HG02970 (cell line): ENCODE measurements around the gene SYNDIG1.

Source experiments
- ATAC-seq: cut with Tn5 transposase; IDR thresholded peaks from one replicate; pipeline ENCODE4 v1.9.1; 2021; ENCODE audit warnings: mild to moderate bottlenecking, moderate library complexity, moderate number of reproducible peaks; ENCODE audit not compliant: unreplicated experiment, low FRiP score

SYNDIG1 gene

GRCh38 chr20:24580855-24581254, 111.4 kb downstream of the SYNDIG1 start:
- no peak for ATAC-seq

GRCh38 chr20:24581443-24582170, 112.2 kb downstream of the SYNDIG1 start:
- ATAC-seq: no peak

- ATAC-seq: no peak
Observed at GRCh38 chr20:24582373-24583168, 113.1 kb downstream of the SYNDIG1 start.

- no peak for ATAC-seq
Observed at GRCh38 chr20:24583169-24583792, 113.9 kb downstream of the SYNDIG1 start.

- ATAC-seq: no peak
Observed at GRCh38 chr20:24584078-24584477, 114.6 kb downstream of the SYNDIG1 start.

GRCh38 chr20:24584538-24585356, 115.3 kb downstream of the SYNDIG1 start:
- no peak for ATAC-seq

GRCh38 chr20:24585796-24586522, 116.5 kb downstream of the SYNDIG1 start:
- ATAC-seq: no peak

- ATAC-seq: no peak
Observed at GRCh38 chr20:24586523-24586840, 117.1 kb downstream of the SYNDIG1 start.

- ATAC-seq: no peak
Observed at GRCh38 chr20:24587384-24588046, 118.1 kb downstream of the SYNDIG1 start.

- no peak for ATAC-seq
Observed at GRCh38 chr20:24588047-24588635, 118.7 kb downstream of the SYNDIG1 start.

GRCh38 chr20:24588725-24589340, 119.4 kb downstream of the SYNDIG1 start:
- no peak for ATAC-seq

- no peak for ATAC-seq
Observed at GRCh38 chr20:24589381-24589780, 120.0 kb downstream of the SYNDIG1 start.

GRCh38 chr20:24589815-24590177, 120.4 kb downstream of the SYNDIG1 start:
- no peak for ATAC-seq

- ATAC-seq: no peak
Observed at GRCh38 chr20:24590178-24590982, 121.0 kb downstream of the SYNDIG1 start.

- ATAC-seq: no peak
Observed at GRCh38 chr20:24597051-24597450, 127.6 kb downstream of the SYNDIG1 start.

GRCh38 chr20:24598346-24598745, 128.9 kb downstream of the SYNDIG1 start:
- ATAC-seq: no peak

GRCh38 chr20:24598996-24599395, 129.6 kb downstream of the SYNDIG1 start:
- no peak for ATAC-seq

GRCh38 chr20:24600012-24600411, 130.6 kb downstream of the SYNDIG1 start:
- no peak for ATAC-seq
